ENCODE data around the gene CACNA1I.

The CACNA1I gene

DNA sequence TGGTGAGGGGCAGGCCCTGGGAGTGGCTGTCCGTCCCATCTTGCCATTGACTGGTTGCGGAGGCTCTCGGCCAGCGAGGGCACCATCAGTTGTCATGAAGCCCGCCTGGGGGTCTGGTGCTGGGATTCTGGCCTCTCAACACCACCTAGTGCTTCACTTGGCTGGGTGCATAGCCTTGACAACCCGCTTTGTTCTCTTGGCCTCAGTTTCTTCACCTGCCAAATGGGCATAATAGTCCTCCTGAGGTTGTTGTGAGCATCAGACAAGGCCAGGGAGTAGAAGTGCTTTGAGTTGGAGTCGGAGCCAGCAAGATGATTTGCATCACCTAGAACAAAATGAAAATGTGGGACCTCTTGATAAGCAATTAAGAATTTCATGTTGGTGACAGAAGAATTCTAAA, 1.5 kb upstream of the CACNA1I start:
- no peak for DNase-seq (ENCODE audit: extremely low spot score)
- ChIA-PET POLR2A (no interaction called here), CTCF (no interaction called here)
- TF ChIP-seq LEF1 (IDR thresholded peaks at IDR 0.05; ENCODE audit: borderline replicate concordance) = no peak
- no peak for TF ChIP-seq CTBP1 (IDR thresholded peaks at IDR 0.05; ENCODE audit: borderline replicate concordance)
- no peak for TF ChIP-seq BHLHE40 (IDR thresholded peaks at IDR 0.05; ENCODE audit: borderline replicate concordance)
- no peak for TF ChIP-seq ARNT (IDR thresholded peaks at IDR 0.05)

DNA sequence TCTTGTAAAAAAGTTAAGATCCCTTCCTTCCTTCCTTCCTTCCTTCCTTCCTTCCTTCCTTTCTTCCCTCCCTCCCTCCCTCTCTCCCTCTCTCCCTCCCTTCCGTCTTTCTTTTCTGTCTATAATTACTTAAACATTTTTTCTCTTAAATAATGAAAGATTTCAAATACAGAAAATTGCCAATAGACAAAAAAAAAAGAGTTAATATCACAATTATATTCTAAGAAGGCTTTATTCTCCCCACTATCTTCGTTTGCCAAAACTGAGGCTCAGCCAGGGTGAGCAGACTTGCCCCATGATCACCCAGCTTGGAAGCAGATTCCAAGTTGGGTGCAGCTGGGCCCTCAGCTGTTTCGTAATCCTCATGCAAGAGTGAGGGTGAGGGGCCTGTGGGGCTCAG, 327 bp upstream of the CACNA1I start:
- ChIA-PET POLR2A (no interaction called here), CTCF (no interaction called here)
- no peak for TF ChIP-seq SP1 (IDR thresholded peaks at IDR 0.05)
- no peak for TF ChIP-seq L3MBTL2 (conservative IDR thresholded peaks at IDR 0.05)
- no peak for TF ChIP-seq ARNT (IDR thresholded peaks at IDR 0.05)
- TF ChIP-seq TARDBP (IDR thresholded peaks at IDR 0.05) = no peak
- TF ChIP-seq CTBP1 (IDR thresholded peaks at IDR 0.05; ENCODE audit: borderline replicate concordance) = no peak
- TF ChIP-seq NFRKB (IDR thresholded peaks at IDR 0.05) = no peak
- TF ChIP-seq, protein P1, sequence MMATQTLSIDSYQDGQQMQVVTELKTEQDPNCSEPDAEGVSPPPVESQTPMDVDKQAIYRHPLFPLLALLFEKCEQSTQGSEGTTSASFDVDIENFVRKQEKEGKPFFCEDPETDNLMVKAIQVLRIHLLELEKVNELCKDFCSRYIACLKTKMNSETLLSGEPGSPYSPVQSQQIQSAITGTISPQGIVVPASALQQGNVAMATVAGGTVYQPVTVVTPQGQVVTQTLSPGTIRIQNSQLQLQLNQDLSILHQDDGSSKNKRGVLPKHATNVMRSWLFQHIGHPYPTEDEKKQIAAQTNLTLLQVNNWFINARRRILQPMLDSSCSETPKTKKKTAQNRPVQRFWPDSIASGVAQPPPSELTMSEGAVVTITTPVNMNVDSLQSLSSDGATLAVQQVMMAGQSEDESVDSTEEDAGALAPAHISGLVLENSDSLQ (IDR thresholded peaks at IDR 0.05) = no peak
- TF ChIP-seq HDGF (IDR thresholded peaks at IDR 0.05; ENCODE audit: borderline replicate concordance) = no peak
- DNase-seq (ENCODE audit: extremely low spot score) = no peak

DNA sequence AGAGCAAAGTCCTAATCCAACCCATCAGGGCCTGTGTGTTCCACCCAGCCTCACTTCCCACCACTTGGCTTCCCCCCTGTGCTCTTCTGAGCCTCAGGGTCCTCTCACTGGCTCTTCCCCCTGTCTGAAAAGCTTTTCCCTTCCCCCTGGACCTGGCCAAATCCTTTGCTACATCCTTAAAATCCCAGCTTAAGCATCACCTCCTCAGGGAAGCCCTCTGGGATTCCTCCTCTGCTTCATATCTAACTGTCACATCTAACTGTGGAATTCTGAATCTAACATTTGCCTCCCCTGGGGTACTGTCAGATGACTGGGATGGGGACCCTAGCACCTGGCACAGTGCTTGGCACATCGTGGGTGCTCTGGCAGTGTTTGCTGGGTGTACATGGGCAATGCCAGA, 985 bp downstream of the CACNA1I start:
- CTCF ChIA-PET = no interaction called here
- POLR2A ChIA-PET = no interaction called here

DNA sequence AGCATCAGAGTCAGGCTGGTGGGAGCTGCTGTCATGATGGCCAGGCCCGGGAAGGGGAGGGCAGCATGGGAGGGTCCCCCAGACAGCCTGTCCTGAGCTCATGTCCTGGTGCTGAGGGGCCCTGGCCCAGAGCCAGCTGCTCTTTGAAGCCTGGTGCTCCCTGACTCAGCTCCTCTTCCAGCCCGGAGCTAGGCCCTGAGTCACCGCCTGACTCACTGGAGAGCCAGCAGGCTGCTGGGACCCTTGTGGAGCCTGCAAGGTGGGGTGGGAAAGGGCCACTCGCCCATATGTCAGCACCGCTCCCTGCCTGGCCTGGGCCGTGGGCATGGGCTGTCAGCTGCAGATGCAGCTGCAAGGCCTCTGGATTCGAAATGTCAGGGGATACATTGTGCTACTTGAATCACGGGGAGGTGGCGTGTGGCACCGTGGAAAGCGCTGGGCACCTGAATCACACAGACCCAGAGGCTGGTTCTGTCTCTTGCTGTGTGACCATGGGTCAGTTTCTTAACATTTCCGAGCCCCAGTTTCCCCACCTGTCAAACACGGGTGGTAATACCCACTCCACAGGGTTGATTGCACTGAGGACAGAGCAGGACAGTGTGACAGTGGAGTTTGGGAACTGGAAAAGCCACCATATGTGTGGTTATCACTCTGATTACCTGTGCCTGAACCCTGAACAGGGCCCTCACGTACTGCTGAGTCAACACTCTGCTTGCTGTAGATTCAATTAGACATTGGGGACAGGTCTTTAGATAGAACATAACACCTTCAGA, 4.4 kb downstream of the CACNA1I start:
- ChIA-PET POLR2A (interaction anchor here (0.9 kb wide), 1 partner anchor 19 kb away, joined by 3 read pairs; no protein-coding TSS in a partner anchor), CTCF (interaction anchor here (0.7 to 1.7 kb wide), 2 partner anchors 15 to 78 kb away, joined by 3 to 4 read pairs; no protein-coding TSS in a partner anchor)
- TF ChIP-seq SUZ12 (IDR thresholded peaks at IDR 0.05) = no peak
- DNase-seq (ENCODE audit: extremely low spot score) = no peak

More for the DNA sequence above, 985 bp downstream of the CACNA1I start:
- TF ChIP-seq, protein P1 (IDR thresholded peaks at IDR 0.05) = no peak
- no peak for TF ChIP-seq HDGF (IDR thresholded peaks at IDR 0.05; ENCODE audit: borderline replicate concordance)
- no peak for TF ChIP-seq FOXK2 (IDR thresholded peaks at IDR 0.05)
- no peak for TF ChIP-seq ARNT (IDR thresholded peaks at IDR 0.05)
- no peak for TF ChIP-seq BHLHE40 (IDR thresholded peaks at IDR 0.05; ENCODE audit: borderline replicate concordance)
- TF ChIP-seq SP1 (IDR thresholded peaks at IDR 0.05) = no peak
- no peak for TF ChIP-seq ELF4 (IDR thresholded peaks at IDR 0.05)
- no peak for DNase-seq (ENCODE audit: extremely low spot score)

DNA sequence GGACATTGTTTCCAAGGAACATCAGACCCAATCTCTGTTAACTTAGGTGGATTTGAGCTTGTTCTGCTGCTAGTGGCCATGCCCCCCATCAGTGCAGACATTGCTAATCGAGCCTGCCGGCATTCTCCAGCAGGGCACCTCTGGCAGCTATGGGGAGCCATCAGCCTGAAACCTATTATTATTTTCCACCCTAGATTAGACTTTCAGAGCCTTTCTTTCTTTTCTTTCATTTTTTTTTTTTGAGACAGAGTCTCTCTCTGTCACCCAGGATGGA, 4.9 kb downstream of the CACNA1I start:
- ChIA-PET CTCF (interaction anchor here (1.7 kb wide), 1 partner anchor 79 kb away, joined by 4 read pairs; no protein-coding TSS in a partner anchor), POLR2A (no interaction called here)
- TF ChIP-seq, protein P1 (IDR thresholded peaks at IDR 0.05) = no peak
- TF ChIP-seq L3MBTL2 (conservative IDR thresholded peaks at IDR 0.05) (no peak), ARNT (IDR thresholded peaks at IDR 0.05) (no peak), CTBP1 (IDR thresholded peaks at IDR 0.05; ENCODE audit: borderline replicate concordance) (no peak), HDGF (IDR thresholded peaks at IDR 0.05; ENCODE audit: borderline replicate concordance) (no peak), SP1 (IDR thresholded peaks at IDR 0.05) (no peak), FOXA1 (IDR thresholded peaks at IDR 0.05) (no peak), BHLHE40 (IDR thresholded peaks at IDR 0.05; ENCODE audit: borderline replicate concordance) (no peak), ELF4 (IDR thresholded peaks at IDR 0.05) (no peak), SUZ12 (IDR thresholded peaks at IDR 0.05) (no peak), FOXK2 (IDR thresholded peaks at IDR 0.05) (no peak), LEF1 (IDR thresholded peaks at IDR 0.05; ENCODE audit: borderline replicate concordance) (no peak), ZNF384 (IDR thresholded peaks at IDR 0.05) (no peak), TARDBP (IDR thresholded peaks at IDR 0.05) (no peak), FOXM1 (IDR thresholded peaks at IDR 0.05; ENCODE audit: borderline replicate concordance) (no peak)
- DNase-seq (ENCODE audit: extremely low spot score) = no peak

DNA sequence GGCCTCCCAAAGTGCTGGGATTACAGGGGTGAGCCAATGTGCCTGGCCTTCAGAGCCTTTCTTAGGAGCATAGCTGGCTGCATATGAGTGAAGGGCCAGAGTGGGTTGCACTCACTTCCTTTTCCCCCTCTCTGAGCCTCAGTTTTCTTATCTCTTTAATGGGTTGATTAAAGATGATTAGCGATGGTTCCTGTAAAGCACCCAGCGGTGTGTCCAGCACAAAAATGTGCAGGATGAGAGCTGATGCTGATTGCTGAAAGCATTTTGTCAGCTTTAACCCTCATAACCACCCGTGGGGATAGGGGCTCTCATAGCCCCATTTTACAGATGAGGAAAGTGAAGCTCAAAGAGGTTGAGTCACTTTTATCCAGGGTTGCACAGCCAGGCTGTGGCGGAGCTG, 5.5 kb downstream of the CACNA1I start:
- TF ChIP-seq ELF4 (IDR thresholded peaks at IDR 0.05) (no peak), LEF1 (IDR thresholded peaks at IDR 0.05; ENCODE audit: borderline replicate concordance) (no peak), BHLHE40 (IDR thresholded peaks at IDR 0.05; ENCODE audit: borderline replicate concordance) (no peak), HDGF (IDR thresholded peaks at IDR 0.05; ENCODE audit: borderline replicate concordance) (no peak), FOXA1 (IDR thresholded peaks at IDR 0.05) (no peak), ARNT (IDR thresholded peaks at IDR 0.05) (no peak), SUZ12 (IDR thresholded peaks at IDR 0.05) (no peak)
- TF ChIP-seq, protein P1 (IDR thresholded peaks at IDR 0.05) = no peak
- no peak for DNase-seq (ENCODE audit: extremely low spot score)
- POLR2A ChIA-PET = no interaction called here
- CTCF ChIA-PET = interaction anchor here (0.6 to 1.7 kb wide), 2 partner anchors 80 to 617 kb away, joined by 3 to 4 read pairs; no protein-coding TSS in a partner anchor
